GM10266 (cell line): Measurements from ENCODE around the gene AGFG2.

Source experiments
- DNase-seq: peaks from one replicate; pipeline ENCODE4 v3.0.0; 2012; ENCODE audit errors: extremely low spot score
- TF ChIP-seq, protein P1 (sequence below): IDR thresholded peaks from 2 replicates; pipeline ENCODE4 v1.5.1; 2012; ENCODE audit warnings: mild to moderate bottlenecking, low read depth; ENCODE audit not compliant: control insufficient read depth, insufficient read depth; ENCODE audit errors: missing control alignments

AGFG2 gene

DNA sequence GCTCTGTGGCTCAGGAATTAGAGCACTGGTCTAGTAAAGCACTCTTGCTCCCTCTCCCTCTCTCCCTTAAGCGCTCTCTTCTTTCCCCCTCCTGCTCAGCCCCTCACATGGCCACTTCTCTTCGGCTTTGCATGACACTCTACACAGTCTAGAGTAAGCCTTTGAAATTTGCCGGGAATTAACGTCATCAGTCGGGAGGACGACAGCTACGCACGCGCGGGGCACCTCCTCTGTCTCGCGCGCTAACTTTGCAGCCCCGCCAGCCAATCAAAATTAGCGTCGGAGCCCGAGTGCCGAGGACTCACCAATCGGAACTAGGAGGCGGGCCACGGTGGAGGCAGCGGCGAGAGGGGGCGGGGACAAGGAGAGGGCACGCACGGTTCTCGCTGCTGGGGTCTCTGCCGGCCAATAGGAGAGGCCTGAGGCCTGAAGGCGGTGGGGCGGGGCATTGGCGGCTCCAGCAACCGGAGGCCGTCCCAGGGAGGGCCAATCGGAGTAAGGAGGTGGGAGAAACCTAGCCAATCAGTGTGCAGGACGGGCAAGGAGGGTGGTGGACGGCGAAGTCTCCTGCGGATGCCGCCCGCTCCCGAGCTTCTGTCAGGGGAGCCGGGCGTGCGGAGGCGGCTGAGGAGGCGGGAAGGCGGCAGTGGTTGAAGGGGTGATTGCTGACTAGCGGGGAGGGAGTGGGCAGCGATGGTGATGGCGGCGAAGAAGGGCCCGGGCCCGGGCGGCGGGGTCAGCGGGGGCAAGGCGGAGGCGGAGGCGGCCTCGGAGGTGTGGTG, at the start of gene AGFG2:
Gene AGFG2 (plus strand): TSS at position 550 of the 782 bp plus-strand sequence. CDS start 144 bp downstream, at position 694.
- TF ChIP-seq, protein P1, sequence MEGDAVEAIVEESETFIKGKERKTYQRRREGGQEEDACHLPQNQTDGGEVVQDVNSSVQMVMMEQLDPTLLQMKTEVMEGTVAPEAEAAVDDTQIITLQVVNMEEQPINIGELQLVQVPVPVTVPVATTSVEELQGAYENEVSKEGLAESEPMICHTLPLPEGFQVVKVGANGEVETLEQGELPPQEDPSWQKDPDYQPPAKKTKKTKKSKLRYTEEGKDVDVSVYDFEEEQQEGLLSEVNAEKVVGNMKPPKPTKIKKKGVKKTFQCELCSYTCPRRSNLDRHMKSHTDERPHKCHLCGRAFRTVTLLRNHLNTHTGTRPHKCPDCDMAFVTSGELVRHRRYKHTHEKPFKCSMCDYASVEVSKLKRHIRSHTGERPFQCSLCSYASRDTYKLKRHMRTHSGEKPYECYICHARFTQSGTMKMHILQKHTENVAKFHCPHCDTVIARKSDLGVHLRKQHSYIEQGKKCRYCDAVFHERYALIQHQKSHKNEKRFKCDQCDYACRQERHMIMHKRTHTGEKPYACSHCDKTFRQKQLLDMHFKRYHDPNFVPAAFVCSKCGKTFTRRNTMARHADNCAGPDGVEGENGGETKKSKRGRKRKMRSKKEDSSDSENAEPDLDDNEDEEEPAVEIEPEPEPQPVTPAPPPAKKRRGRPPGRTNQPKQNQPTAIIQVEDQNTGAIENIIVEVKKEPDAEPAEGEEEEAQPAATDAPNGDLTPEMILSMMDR, result no peak
- peak; percentile 98 for DNase-seq

GRCh38 chr7:100489824-100490223, 49.2 kb upstream of the AGFG2 start:
- peak; percentile 92 for DNase-seq
- TF ChIP-seq, protein P1, result no peak

DNA sequence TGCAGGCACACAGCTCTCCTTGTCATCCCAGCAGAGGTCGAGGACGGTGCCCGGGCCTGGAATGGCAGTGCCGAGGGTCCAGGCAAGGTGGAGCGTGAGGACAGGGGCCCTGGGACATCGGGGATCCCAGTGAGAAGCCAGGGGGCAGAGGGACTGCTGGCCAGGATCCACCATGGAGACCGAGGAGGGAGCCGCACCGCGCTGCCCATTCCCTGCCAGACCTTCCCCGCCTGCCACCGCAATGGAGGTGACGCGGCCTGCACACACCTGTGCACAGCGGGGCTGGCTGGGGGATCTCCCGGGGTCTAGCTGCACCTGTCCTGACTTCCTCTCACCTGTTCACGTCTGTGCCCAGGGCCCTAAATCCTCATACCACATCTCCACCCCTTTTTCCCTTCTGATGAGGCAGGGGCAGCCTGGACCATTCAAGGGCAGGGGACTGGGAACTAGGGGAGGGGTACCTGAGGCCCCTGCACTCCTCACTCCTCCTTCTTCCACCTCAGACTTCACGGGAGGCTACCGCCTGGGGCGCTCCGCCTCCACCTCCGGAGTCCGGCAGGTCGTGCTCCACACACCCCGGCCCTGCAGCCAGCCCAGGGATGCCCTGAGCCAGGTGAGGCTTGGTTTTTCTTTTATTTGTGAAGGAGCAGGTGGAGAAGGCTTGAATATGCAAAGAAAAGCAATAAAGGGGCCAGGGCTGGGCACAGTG, 48.4 kb upstream of the AGFG2 start:
- DNase-seq, result peak; percentile 15
- TF ChIP-seq, protein P1, result no peak

DNA sequence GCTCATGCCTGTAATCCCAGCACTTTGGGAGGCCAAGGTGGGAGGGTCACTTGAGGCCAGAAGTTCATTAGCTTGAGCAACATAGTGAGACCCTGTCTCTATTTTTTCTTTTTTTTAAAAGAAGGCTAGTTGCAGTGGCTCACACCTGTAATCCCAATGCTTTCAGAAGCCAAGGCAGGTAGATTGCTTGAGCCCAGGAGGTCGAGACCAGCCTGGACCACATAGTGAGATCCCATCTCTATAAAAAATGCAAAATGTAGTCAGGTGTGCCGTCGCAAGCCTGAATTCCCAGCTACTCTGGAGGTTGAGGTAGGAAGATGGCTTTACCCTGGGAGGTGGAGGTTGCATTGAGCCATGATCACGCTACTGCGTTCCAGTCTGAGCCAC, 47.8 kb upstream of the AGFG2 start:
- TF ChIP-seq, protein P1, result no peak
- no peak for DNase-seq

- TF ChIP-seq, protein P1, result no peak
- DNase-seq, result no peak
Measured at GRCh38 chr7:100492738-100493475, 46.1 kb upstream of the AGFG2 start.

DNA sequence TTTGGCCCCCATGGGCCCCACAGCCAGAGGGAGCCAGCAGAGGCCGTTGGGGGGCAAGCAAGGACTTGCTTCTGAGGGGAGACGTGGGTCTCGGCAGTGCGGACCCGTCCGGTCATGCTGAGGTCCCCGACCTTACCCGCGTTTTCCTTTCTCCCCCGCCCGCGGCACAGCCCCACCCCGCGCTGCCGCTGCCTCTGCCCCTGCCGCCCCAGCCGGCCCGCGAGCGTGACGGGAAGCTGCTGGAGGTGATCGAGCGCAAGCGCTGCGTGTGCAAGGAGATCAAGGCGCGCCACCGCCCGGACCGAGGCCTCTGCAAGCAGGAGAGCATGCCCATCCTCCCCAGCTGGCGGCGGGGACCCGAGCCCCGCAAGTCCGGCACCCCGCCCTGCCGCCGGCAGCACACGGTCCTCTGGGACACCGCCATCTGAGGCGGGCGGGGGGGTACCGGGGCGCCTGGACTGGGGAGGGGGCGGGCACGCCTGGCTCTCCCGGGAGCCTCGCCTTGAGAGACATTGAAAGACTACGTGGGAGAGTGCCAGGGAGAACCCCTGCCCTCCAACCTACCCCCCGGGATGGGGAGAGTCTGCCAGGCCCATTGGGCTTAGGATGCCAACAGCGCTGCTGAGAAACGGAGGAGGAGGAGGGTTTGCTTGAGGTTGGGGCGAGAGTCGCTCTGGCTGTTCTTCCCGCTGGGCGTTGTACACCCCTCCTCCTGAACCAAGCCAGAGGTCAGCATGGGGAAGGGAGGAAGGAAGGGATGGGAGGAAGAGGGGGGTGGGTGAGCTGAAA, 45.3 kb upstream of the AGFG2 start:
- TF ChIP-seq, protein P1, result peak; percentile 47
- DNase-seq, result peak; percentile 68
